Pancreas (tissue), 10 donors: ENCODE measurements around the gene SLC6A5. TPM values are rescaled to one million over a fixed set of nuclear protein-coding genes. Genes with fewer than 3 reads are reported as not detected.

Source experiments
- ATAC-seq, 4 donors: fragments of 200-7000 bp; cut with Tn5 transposase; one replicate each; pipeline versions ENCODE4 v1.8.0 to v1.9.1; 2020; ENCODE audit warnings: mild to moderate bottlenecking in 4 of 4, moderate library complexity in 4 of 4
- DNase-seq, 6 donors: peaks; one replicate each; pipeline ENCODE4 v3.0.0-alpha.2; 2020
- FAIRE-seq: peaks from 2 replicates; lab custom pipeline; 2012; peaks lifted over from hg19 to GRCh38; lab: Jason Lieb, UNC
- H3K27ac ChIP-seq, 4 donors: fragments of 200-600 bp; sonication (generic); 1 replicate in 3 of 4; 2 replicates in 1 of 4; pipeline versions ENCODE4 v1.5.0 to v1.8.0; 2020
- H3K27me3 ChIP-seq, 4 donors: fragments of 200-600 bp; one replicate each; pipeline ENCODE4 v1.8.0; 2021
- H3K36me3 ChIP-seq, 3 donors: fragments of 200-600 bp; sonication (generic) in 1 of 3; one replicate each; pipeline versions ENCODE4 v1.5.0 to v1.8.0; 2020 to 2021
- H3K4me1 ChIP-seq, 3 donors: fragments of 200-600 bp; one replicate each; pipeline ENCODE4 v1.8.0; 2021
- H3K4me3 ChIP-seq, 4 donors: fragments of 200-600 bp; sonication (generic) in 2 of 4; one replicate each; pipeline versions ENCODE4 v1.5.0 to v1.8.0; 2020 to 2021
- H3K9me3 ChIP-seq, 4 donors: fragments of 200-600 bp; one replicate each; pipeline ENCODE4 v1.8.0; 2021
- WGBS, 2 donors: extraction: QIAGEN DNeasy Blood & Tissue Kit; methylation state at CpG; one replicate each; pipeline ENCODE4 v1.1.7; 2013; 5-methylcytosine and 5-hydroxymethylcytosine counted together
- intact Hi-C, 3 donors: fragments of 100-400 bp; cut with DNase I; formaldehyde crosslinking; loops; one replicate each; pipeline versions ENCODE4 v1.11.1 to v1.14.2; 2022
- polyA plus RNA-seq, 2 donors: library from polyadenylated mRNA; stranded (reverse); fragments of 200-250 nt; gene quantifications; one replicate each; pipeline ENCODE4 v1.2.3, GENCODE V29; 2013
- total RNA-seq, 6 donors: library from RNA; stranded (reverse); fragmentation: NEBNext Ultra II Directional in 4 of 6; extraction: Animal tissue kit (Norgen Biotek cat#: 25700) in 4 of 6; gene quantifications; one replicate each; pipeline versions ENCODE4 v1.2.1 to v1.2.4, GENCODE V29; 2021 to 2023
- TF ChIP-seq, protein P1 (sequence below), 4 donors: fragments of 200-600 bp; sonication (generic) in 3 of 4; IDR thresholded peaks; one replicate each; pipeline versions ENCODE4 v1.5.0 to v1.8.0; 2021; ENCODE audit warnings: antibody characterized with exemption in 4 of 4
- donor health status: healthy with polysubstance abuse.
- donor health status: DM: no; HTN: no; CAD: no; lungs with moderate emphysema.
- donor health status: DM: no; HTN: no; CAD: no.
- donor health status: control.
- donor health status: control.
- donor health status: Bipolar disorder and iron deficiency.
- donor health status: DM: yes; HTN: yes; CAD: no.
- donor health status: DM: no; HTN: no; CAD: no.
- donor health status: DM: no; HTN: no; CAD: no.
- donor health status: DM: yes; HTN: yes; CAD: no.

Gene SLC6A5
- total and polyA plus RNA-seq, 8 donors, result not detected

DNA sequence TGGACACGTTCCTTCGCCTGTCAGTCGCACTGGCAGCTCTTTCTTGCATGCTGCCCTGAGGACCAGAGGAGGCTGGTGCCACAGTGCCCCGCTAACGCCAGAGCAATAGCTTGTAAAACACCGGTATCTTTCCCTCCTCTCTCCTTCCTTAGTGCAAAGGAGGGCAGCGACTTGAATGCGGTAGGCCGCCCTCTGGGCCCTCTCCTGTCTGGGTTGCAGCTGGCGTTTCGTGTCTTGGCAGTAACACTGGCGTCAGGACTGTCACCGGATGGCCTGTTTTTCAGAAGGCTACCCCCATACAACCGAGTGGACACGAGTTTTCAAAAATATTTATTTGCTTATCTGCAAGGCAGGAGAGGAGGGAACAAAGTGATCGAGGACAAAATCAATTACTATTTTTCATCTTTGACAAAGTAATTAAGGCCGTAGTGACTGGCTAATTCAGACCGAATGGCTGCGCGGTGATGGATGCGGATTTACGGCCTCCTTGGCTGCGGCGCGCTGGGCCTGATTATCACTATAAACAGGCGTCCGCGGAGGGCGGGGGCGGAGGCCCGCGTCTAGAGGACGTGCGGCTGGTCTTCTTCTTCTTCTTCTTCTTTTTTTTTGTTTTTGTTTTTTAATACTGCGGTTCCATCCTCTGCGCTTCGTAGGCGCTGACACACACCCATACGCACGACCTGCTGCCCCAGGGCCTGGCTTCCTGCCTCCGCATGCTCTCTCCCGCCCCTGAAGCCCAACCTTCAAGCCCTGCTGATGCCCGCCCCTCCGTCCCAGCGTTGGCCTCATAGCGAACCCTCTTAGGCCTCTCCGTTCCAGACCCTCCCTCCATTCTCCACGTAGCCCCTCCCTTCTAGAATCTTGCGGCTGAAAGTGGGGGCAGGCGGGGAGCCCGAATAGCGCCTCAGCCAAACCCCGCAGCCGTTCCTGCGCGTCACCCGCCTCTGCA, 2.9 kb upstream of the SLC6A5 start:
- Histone ChIP-seq H3K27ac (no peak overlapping the region), H3K4me1 (no peaks in the 10 kb centered on the region), H3K27me3 (peaks cover 0 to 35% (median 18%) of the 10 kb centered on the region in 4 donors), H3K4me3 (no peak overlapping the region), H3K9me3 (no peaks in the 10 kb centered on the region), H3K36me3 (no peaks in the 10 kb centered on the region)
- DNase-seq (no peak), ATAC-seq (no peak), FAIRE-seq (no peak)
- intact Hi-C loops, result no loop called here
- 6 to 7% methylated on average over 57 of the region's 57 CpGs for WGBS, 2 donors
- TF ChIP-seq, protein P1, sequence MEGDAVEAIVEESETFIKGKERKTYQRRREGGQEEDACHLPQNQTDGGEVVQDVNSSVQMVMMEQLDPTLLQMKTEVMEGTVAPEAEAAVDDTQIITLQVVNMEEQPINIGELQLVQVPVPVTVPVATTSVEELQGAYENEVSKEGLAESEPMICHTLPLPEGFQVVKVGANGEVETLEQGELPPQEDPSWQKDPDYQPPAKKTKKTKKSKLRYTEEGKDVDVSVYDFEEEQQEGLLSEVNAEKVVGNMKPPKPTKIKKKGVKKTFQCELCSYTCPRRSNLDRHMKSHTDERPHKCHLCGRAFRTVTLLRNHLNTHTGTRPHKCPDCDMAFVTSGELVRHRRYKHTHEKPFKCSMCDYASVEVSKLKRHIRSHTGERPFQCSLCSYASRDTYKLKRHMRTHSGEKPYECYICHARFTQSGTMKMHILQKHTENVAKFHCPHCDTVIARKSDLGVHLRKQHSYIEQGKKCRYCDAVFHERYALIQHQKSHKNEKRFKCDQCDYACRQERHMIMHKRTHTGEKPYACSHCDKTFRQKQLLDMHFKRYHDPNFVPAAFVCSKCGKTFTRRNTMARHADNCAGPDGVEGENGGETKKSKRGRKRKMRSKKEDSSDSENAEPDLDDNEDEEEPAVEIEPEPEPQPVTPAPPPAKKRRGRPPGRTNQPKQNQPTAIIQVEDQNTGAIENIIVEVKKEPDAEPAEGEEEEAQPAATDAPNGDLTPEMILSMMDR (IDR thresholded peaks at IDR 0.05), result no peak

DNA sequence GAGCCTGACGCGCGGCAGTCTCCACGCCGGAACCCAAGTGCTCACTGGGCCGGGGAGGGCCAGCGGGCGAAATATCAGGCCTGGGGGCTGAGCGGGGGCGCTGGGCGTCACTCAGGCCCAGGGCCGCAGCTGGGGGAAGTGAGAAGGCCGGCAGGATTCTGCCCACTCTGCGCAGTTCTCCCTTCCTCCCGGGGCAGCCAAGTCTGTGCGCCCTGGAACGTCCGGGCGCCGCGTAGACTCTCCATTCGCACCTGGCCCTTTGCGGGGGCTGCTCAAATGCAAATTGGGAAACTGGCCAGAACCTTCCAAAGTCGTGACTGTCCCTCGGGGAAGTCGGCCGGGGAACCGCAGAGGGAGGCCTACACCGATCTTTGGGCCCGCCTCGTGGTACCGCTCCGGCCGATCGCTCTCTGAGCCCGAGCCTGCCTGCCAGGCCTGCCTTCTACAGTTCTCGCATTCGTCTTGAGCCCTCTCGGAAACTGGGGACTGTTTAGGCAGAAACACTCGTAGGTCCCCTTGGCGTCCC, 2.2 kb upstream of the SLC6A5 start:
- H3K27me3 ChIP-seq, result peaks cover 0 to 38% (median 19%) of the 10 kb centered on the region in 4 donors
- TF ChIP-seq, protein P1 (IDR thresholded peaks at IDR 0.05), result no peak
- no peaks in the 10 kb centered on the region for H3K36me3 ChIP-seq
- H3K4me1 ChIP-seq, result no peaks in the 10 kb centered on the region
- no peak for DNase-seq
- H3K27ac ChIP-seq, result no peak overlapping the region
- 3 to 5% methylated on average over 34 to 41 of the region's 41 CpGs for WGBS, 2 donors
- intact Hi-C loops, result no loop called here
- ATAC-seq, result no peak
- no peak for FAIRE-seq
- no peak overlapping the region for H3K4me3 ChIP-seq
- no peaks in the 10 kb centered on the region for H3K9me3 ChIP-seq

DNA sequence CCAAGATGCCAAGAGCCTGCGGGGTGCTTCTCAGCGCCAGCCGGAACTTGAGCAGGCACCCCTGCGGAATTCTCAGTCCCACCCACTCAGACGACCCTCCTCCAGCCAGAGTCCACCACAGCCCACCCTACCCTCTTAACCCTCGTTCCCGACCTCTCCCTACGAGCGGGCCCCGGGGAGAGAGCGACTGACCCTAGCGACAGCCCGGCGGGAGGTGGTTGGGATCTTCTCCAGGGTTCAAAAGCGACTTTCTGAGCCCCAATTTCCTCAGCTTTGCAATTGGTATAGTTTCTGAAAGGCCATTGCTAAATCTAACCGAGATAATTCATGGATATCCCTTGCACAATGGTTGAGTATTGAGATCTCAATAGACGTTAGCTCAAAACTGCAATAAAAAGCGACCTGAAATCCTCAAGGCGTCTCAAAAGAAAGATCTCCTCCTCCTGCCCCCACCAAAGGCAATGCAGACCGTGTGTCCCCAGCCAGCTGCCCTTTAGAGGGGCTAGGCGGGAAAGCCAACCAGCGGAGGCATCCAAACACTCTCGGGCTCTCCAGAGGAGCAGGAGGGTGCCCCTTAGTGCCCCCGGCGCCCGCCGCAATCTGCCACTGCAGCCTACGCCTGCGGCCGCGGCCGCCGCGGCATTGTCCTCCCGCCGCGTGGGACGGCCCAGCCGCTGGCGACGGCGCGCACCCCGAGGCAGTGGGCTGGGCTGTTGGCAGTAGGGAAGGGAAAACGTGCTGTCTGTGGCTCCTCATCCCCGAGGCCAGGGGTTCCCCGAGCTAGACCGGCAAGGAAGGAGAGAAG, 1.5 kb upstream of the SLC6A5 start:
- ATAC-seq (no peak), FAIRE-seq (no peak), DNase-seq (no peak)
- no peaks in the 10 kb centered on the region for H3K9me3 ChIP-seq
- no peaks in the 10 kb centered on the region for H3K4me1 ChIP-seq
- no peaks in the 10 kb centered on the region for H3K36me3 ChIP-seq
- TF ChIP-seq, protein P1 (IDR thresholded peaks at IDR 0.05), result no peak
- peaks cover 0 to 38% (median 19%) of the 10 kb centered on the region in 4 donors for H3K27me3 ChIP-seq
- no peak overlapping the region for H3K4me3 ChIP-seq
- WGBS, 2 donors, result 2 to 3% methylated on average over 48 of the region's 48 CpGs
- no peak overlapping the region for H3K27ac ChIP-seq
- intact Hi-C loops, result no loop called here

DNA sequence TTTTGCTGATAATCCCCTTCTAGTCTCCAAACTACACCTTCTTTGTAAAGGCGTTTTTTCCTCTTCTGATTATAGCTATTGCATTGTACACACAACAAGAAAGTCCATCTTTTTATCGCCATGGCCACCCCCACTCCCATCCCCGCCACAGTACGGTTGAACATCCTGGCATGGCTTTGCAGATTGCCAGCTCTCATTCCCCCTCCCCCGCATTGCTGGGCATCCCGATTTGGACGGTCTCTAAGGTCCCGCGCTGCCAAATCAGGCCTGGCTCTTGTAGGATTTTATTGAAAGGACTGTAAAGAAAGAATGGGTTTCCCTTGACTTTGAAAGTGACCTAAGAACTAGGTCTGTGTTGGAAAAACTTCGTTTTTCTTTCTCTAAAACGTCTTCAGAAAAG, 916 bp upstream of the SLC6A5 start:
- H3K27me3 ChIP-seq, result peaks cover 0 to 38% (median 19%) of the 10 kb centered on the region in 4 donors
- intact Hi-C loops, result no loop called here
- ATAC-seq (no peak), DNase-seq (no peak), FAIRE-seq (no peak)
- H3K36me3 ChIP-seq, result no peaks in the 10 kb centered on the region
- H3K9me3 ChIP-seq, result no peaks in the 10 kb centered on the region
- TF ChIP-seq, protein P1 (IDR thresholded peaks at IDR 0.05), result no peak
- H3K4me3 ChIP-seq, result no peak overlapping the region
- no peak overlapping the region for H3K27ac ChIP-seq
- 5 to 8% methylated on average over 11 of the region's 11 CpGs for WGBS, 2 donors
- H3K4me1 ChIP-seq, result no peaks in the 10 kb centered on the region
